Sigmoid colon (tissue), 7 donors: ENCODE results near the gene KICS2. TPM values are rescaled to one million over a fixed set of nuclear protein-coding genes. Genes with fewer than 3 reads are reported as not detected.
A peak's percentile ranks its signal among the peaks of the same experiment; 100 is the strongest.

Experiments
- DNase-seq: peaks from one replicate; pipeline ENCODE4 v3.0.0-alpha.2; 2019
- H3K27ac ChIP-seq, 4 donors: fragments of 200-600 bp; sonication (generic); one replicate each; pipeline ENCODE4 v1.5.1; 2016 to 2019; ENCODE audit warnings: mild to moderate bottlenecking in 1 of 4
- H3K27me3 ChIP-seq, 3 donors: fragments of 200-600 bp; sonication (generic); one replicate each; pipeline ENCODE4 v1.5.1; 2019; ENCODE audit warnings: mild to moderate bottlenecking in 1 of 3
- H3K36me3 ChIP-seq, 4 donors: fragments of 200-600 bp; sonication (generic); one replicate each; pipeline ENCODE4 v1.5.1; 2016 to 2019
- H3K4me1 ChIP-seq, 4 donors: fragments of 200-600 bp; sonication (generic); one replicate each; pipeline ENCODE4 v1.5.1; 2017 to 2019
- H3K4me3 ChIP-seq, 4 donors: fragments of 200-600 bp; sonication (generic); one replicate each; pipeline ENCODE4 v1.5.1; 2017 to 2019; ENCODE audit warnings: mild to moderate bottlenecking in 2 of 4, moderate library complexity in 1 of 4
- H3K9me3 ChIP-seq, 4 donors: fragments of 200-600 bp in 3 of 4; sonication (generic) in 3 of 4; one replicate each; pipeline versions ENCODE4 v1.5.1 to v1.6.1; 2013 to 2019
- CTCF ChIP-seq, 4 experiments: fragments of 450-650 bp in 3 of 4; fragments of 200-600 bp in 1 of 4; IDR thresholded peaks; one replicate each; pipeline ENCODE4 v1.5.1; 2016 to 2019; ENCODE audit warnings: antibody characterized with exemption in 4 of 4, mild to moderate bottlenecking in 3 of 4, moderate library complexity in 2 of 4
- EP300 ChIP-seq, 4 donors: sonication (generic); formaldehyde crosslinking; IDR thresholded peaks; one replicate each; pipeline ENCODE4 v1.6.1; 2017; ENCODE audit warnings: antibody characterized with exemption in 4 of 4
- POLR2A ChIP-seq, 2 donors: fragments of 450-650 bp; IDR thresholded peaks; one replicate each; pipeline ENCODE4 v1.6.1; 2016; ENCODE audit warnings: antibody characterized with exemption in 2 of 2, mild to moderate bottlenecking in 2 of 2, moderate library complexity in 2 of 2
- POLR2AphosphoS5 ChIP-seq, 4 donors: sonication (generic); formaldehyde crosslinking; IDR thresholded peaks; one replicate each; pipeline ENCODE4 v1.6.1; 2017; ENCODE audit warnings: antibody characterized with exemption in 4 of 4
- WGBS, 2 donors: extraction: QIAGEN DNeasy Blood & Tissue Kit; methylation state at CpG; one replicate each; pipeline ENCODE4 v1.1.7; 2013; 5-methylcytosine and 5-hydroxymethylcytosine counted together
- intact Hi-C: fragments of 100-400 bp; cut with DNase I; formaldehyde crosslinking; loops from one replicate; pipeline ENCODE4 v1.15.1; 2023
- polyA plus RNA-seq, 3 donors: library from polyadenylated mRNA; stranded (reverse); fragments of 200-250 nt; gene quantifications; one replicate each; pipeline ENCODE4 v1.2.3, GENCODE V29; 2013
- total RNA-seq, 4 donors: library from RNA; depleted of rRNA; stranded (reverse); fragments of >200 nt; gene quantifications; one replicate each; pipeline ENCODE4 v1.1.0, GENCODE V29; 2016
- donor health status: healthy with polysubstance abuse.
- donor health status: Bipolar disorder and iron deficiency.
- donor health status: healthy.

KICS2 gene
- total and polyA plus RNA-seq, 7 donors, result 1.8 to 10.7 (median 4.8) TPM

GRCh38 chr12:64253356-64253755, 31.3 kb upstream of the KICS2 start:
- WGBS, 2 donors, result 17 to 50% methylated on average over 1 of the region's 1 CpG
- H3K27ac ChIP-seq, result peak overlapping the region in 1 of 4 donors; percentile 27
- intact Hi-C loops, result no loop called here

GRCh38 chr12:64252681-64253080, 30.6 kb upstream of the KICS2 start:
- no peak overlapping the region for H3K4me3 ChIP-seq
- no peaks in the 10 kb centered on the region for H3K36me3 ChIP-seq
- H3K4me1 ChIP-seq, result no peaks in the 10 kb centered on the region
- no peak for DNase-seq
- intact Hi-C loops, result no loop called here
- TF ChIP-seq POLR2A (IDR thresholded peaks at IDR 0.05) (no peak), POLR2AphosphoS5 (IDR thresholded peaks at IDR 0.05) (peak; percentile 43 to 75 (median 54))
- H3K9me3 ChIP-seq, result no peaks in the 10 kb centered on the region
- peak overlapping the region in 1 of 4 donors; percentile 27 for H3K27ac ChIP-seq
- no peaks in the 10 kb centered on the region for H3K27me3 ChIP-seq
- 76 to 78% methylated on average over 3 of the region's 3 CpGs for WGBS, 2 donors

More at GRCh38 chr12:64253356-64253755, 31.3 kb upstream of the KICS2 start:
- H3K36me3 ChIP-seq, result no peaks in the 10 kb centered on the region
- no peaks in the 10 kb centered on the region for H3K27me3 ChIP-seq
- no peaks in the 10 kb centered on the region for H3K9me3 ChIP-seq
- no peaks in the 10 kb centered on the region for H3K4me1 ChIP-seq
- TF ChIP-seq POLR2AphosphoS5 (IDR thresholded peaks at IDR 0.05), result no peak
- no peak for TF ChIP-seq POLR2A (IDR thresholded peaks at IDR 0.05)
- TF ChIP-seq EP300 (IDR thresholded peaks at IDR 0.05), result no peak
- no peak for TF ChIP-seq CTCF (IDR thresholded peaks at IDR 0.05)
- DNase-seq, result no peak
- H3K4me3 ChIP-seq, result no peak overlapping the region

- TF ChIP-seq EP300 (IDR thresholded peaks at IDR 0.05) (no peak), CTCF (IDR thresholded peaks at IDR 0.05) (no peak), POLR2AphosphoS5 (IDR thresholded peaks at IDR 0.05) (no peak), POLR2A (IDR thresholded peaks at IDR 0.05) (no peak)
- WGBS, 2 donors, result 86 to 91% methylated on average over 4 of the region's 4 CpGs
- Histone ChIP-seq H3K4me1 (no peaks in the 10 kb centered on the region), H3K4me3 (no peak overlapping the region), H3K36me3 (no peaks in the 10 kb centered on the region), H3K27ac (no peak overlapping the region), H3K27me3 (no peaks in the 10 kb centered on the region), H3K9me3 (no peaks in the 10 kb centered on the region)
- DNase-seq, result no peak
- intact Hi-C loops, result no loop called here
Measured at GRCh38 chr12:64243809-64244208, 21.7 kb upstream of the KICS2 start.

- 78 to 90% methylated on average over 3 of the region's 3 CpGs for WGBS, 2 donors
- DNase-seq, result no peak
- Histone ChIP-seq H3K9me3 (no peaks in the 10 kb centered on the region), H3K27me3 (no peaks in the 10 kb centered on the region), H3K27ac (no peak overlapping the region), H3K36me3 (no peaks in the 10 kb centered on the region), H3K4me3 (no peak overlapping the region), H3K4me1 (no peaks in the 10 kb centered on the region)
- TF ChIP-seq POLR2A (IDR thresholded peaks at IDR 0.05) (no peak), POLR2AphosphoS5 (IDR thresholded peaks at IDR 0.05) (no peak), EP300 (IDR thresholded peaks at IDR 0.05) (no peak), CTCF (IDR thresholded peaks at IDR 0.05) (no peak)
- intact Hi-C loops, result no loop called here
Measured at GRCh38 chr12:64240781-64241180, 18.7 kb upstream of the KICS2 start.

GRCh38 chr12:64237382-64237781, 15.3 kb upstream of the KICS2 start:
- Histone ChIP-seq H3K36me3 (no peaks in the 10 kb centered on the region), H3K27me3 (no peaks in the 10 kb centered on the region), H3K9me3 (no peaks in the 10 kb centered on the region), H3K4me3 (no peak overlapping the region), H3K4me1 (no peaks in the 10 kb centered on the region), H3K27ac (no peak overlapping the region)
- intact Hi-C loops, result no loop called here
- TF ChIP-seq EP300 (IDR thresholded peaks at IDR 0.05) (no peak), CTCF (IDR thresholded peaks at IDR 0.05) (no peak), POLR2A (IDR thresholded peaks at IDR 0.05) (no peak), POLR2AphosphoS5 (IDR thresholded peaks at IDR 0.05) (no peak)
- DNase-seq, result no peak
